AG10803 (cell line): Measurements from ENCODE around the gene CCDC188.

Experiments
- DNase-seq: peaks from one replicate; pipeline ENCODE4 v3.0.0; 2010; ENCODE audit warnings: low read depth
- H3K4me3 ChIP-seq: 2 replicates; pipeline ENCODE4 v1.5.1; 2011; ENCODE audit warnings: mild to moderate bottlenecking, low read length, control low read depth
- CTCF ChIP-seq: conservative IDR thresholded peaks from 2 replicates; pipeline ENCODE4 v1.5.1; 2011; ENCODE audit warnings: mild to moderate bottlenecking, low read length, control low read depth, inconsistent platforms

Gene CCDC188

DNA sequence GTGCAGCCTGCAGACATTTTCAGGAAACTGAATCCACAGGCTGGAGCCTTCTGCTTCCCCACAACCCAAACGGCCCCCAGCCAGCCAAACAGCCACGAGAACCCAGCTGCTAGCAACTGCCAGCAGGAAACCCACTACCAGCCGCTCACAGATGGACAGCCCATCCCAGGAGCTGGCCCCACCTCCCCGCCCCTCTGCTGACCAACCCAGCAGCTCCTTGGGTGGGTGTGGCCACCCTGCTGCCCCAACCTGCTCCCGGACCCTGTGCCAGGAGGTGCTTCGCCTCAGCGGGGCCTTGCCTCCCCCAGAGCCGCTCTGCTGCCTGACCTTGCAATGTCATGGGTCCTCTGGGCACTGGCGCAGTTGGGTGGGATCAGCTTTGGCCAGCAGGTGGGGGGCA lies 8.2 kb upstream of the CCDC188 start:
- H3K4me3 ChIP-seq = no peak overlapping the region
- no peak for TF ChIP-seq CTCF
- no peak for DNase-seq

DNA sequence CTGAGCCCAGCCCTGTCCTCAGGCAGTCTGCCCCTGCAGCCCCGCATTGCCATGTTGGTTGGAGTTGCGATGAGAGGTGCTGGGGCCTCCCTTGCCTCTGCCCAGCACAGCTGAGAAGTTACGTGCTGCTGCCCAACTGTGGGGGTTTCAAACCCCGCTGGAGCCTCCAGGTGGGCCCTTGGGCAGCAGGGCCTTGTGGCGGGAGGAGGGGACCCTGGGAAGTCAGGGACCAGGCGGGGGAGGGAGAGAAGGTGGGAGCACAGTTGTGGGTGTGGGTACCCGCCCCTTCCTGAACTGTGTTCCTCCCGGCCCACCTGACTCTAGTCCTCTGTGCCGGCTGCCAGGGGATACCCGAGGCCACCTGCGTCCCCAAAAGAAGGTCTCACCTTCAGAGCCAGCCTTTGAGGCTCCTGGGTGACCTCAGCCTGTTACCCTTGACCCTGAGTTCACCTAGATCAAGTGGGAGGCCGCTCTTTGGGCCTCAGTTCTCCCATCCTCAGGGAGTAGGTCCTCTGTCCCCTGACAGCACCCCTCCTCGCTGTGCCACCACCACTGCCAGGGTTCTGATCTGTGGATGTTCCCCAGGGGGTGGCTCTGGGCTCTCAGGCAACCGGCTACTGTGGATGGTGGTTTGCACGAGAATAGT lies 7.7 kb upstream of the CCDC188 start:
- DNase-seq = no peak
- H3K4me3 ChIP-seq = no peak overlapping the region

GRCh38 chr22:20157430-20158183 lies 6.8 kb upstream of the CCDC188 start:
- H3K4me3 ChIP-seq = no peak overlapping the region
- no peak for TF ChIP-seq CTCF
- DNase-seq = no peak

More for the DNA sequence above, 7.7 kb upstream of the CCDC188 start:
- no peak for TF ChIP-seq CTCF

GRCh38 chr22:20156611-20157429 lies 6.0 kb upstream of the CCDC188 start:
- peak; percentile 63 for DNase-seq
- peak; percentile 95 for TF ChIP-seq CTCF
- no peak overlapping the region for H3K4me3 ChIP-seq

DNA sequence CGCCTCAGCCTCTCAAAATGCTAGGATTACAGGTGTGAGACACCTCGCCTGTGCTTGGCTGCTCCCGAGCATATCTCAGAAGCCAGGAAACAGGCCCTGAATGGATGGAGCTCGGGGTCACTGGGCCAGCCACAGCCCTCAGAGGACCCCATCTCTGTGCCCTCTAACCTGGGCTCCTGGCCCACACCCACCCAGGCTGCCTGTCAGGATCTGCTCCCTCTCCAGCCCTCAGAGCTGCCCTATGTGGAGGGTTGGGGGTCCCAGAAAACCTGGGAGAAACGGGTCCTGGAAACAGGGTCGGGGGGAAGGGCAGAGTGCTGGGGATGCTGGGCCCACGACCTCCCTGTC lies 5.2 kb upstream of the CCDC188 start:
- no peak for TF ChIP-seq CTCF
- no peak overlapping the region for H3K4me3 ChIP-seq
- no peak for DNase-seq

DNA sequence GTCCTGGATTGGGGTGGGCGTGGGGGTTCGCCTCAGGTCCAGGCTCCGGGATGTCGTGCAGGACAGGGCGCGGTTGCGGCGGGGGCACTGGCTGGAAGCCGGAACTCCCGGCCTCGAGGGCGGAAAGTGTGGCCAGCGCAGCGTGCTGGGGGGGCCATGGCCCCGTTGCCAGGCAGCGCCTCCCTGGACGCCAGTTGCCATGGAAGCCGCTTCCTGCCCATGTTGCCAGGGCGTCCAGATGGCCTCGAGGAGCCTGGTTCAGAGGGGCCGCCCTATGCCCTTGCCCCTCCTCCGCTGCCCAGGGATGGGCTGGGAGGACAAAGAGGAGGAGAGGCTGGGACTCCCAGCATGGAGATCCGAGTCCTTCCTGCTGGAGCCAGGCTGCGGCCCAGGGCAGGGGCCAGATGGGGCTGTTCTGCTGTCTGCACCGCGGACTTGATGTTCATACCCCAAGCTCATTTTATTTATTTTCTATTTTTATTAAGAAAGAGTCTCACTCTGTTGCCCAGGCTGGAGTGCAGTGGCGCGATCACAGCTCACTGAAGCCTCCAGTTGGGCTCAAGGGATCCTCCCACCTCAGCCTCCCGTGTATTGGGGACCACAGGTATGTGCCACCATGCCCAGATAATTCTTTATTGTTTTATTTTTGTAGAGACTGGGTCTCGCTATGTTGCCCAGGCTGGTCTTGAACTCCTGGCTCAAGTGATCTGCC lies 4.6 kb upstream of the CCDC188 start:
- peak overlapping the region; percentile 41 for H3K4me3 ChIP-seq
- TF ChIP-seq CTCF = no peak

More for the DNA sequence above, 4.6 kb upstream of the CCDC188 start:
- DNase-seq = peak; percentile 59
